Immature natural killer cell (primary cell): ENCODE measurements around the gene TGFBR2. TPM values are rescaled to one million over a fixed set of nuclear protein-coding genes. Genes with fewer than 3 reads are reported as not detected.

Experiments
- DNase-seq, 3 donors: peaks; one replicate each; pipeline ENCODE4 v3.0.0; 2022; ENCODE audit warnings: mixed read lengths in 1 of 3
- H3K27ac Mint-ChIP-seq, 6 donors: one replicate each; pipeline ENCODE4 v1.8.0; 2020; ENCODE audit warnings: mixed read lengths in 6 of 6, mild to moderate bottlenecking in 5 of 6, inconsistent platforms in 4 of 6, moderate library complexity in 3 of 6
- H3K27me3 Mint-ChIP-seq, 3 donors: one replicate each; pipeline ENCODE4 v1.8.0; 2020 to 2021; ENCODE audit warnings: low read depth in 3 of 3, mild to moderate bottlenecking in 3 of 3, mixed read lengths in 3 of 3, moderate library complexity in 3 of 3, inconsistent platforms in 1 of 3
- H3K36me3 Mint-ChIP-seq, 3 donors: one replicate each; pipeline ENCODE4 v1.8.0; 2020; ENCODE audit warnings: mixed read lengths in 3 of 3, inconsistent platforms in 2 of 3, mild to moderate bottlenecking in 2 of 3
- H3K4me1 Mint-ChIP-seq, 2 donors: one replicate each; pipeline ENCODE4 v1.8.0; 2020; ENCODE audit warnings: inconsistent platforms in 2 of 2, mild to moderate bottlenecking in 2 of 2, mixed read lengths in 2 of 2, moderate library complexity in 1 of 2
- H3K4me3 Mint-ChIP-seq, 5 donors: one replicate each; pipeline ENCODE4 v1.8.0; 2020; ENCODE audit warnings: mild to moderate bottlenecking in 5 of 5, mixed read lengths in 5 of 5, inconsistent platforms in 3 of 5, moderate library complexity in 3 of 5
- H3K9me3 Mint-ChIP-seq, 6 donors: one replicate each; pipeline ENCODE4 v1.8.0; 2020; ENCODE audit warnings: mild to moderate bottlenecking in 6 of 6, mixed read lengths in 6 of 6, inconsistent platforms in 4 of 6, moderate library complexity in 3 of 6
- polyA plus RNA-seq, 3 donors: library from polyadenylated mRNA; unstranded; fragments of 300-500 nt; fragmentation: Illumina TruSeq; gene quantifications; one replicate each; pipeline ENCODE4 v1.2.3, GENCODE V29; 2021

Gene TGFBR2
- polyA plus RNA-seq, 3 donors from 2014 or later, result 36.8 to 101 (median 43.6) TPM

DNA sequence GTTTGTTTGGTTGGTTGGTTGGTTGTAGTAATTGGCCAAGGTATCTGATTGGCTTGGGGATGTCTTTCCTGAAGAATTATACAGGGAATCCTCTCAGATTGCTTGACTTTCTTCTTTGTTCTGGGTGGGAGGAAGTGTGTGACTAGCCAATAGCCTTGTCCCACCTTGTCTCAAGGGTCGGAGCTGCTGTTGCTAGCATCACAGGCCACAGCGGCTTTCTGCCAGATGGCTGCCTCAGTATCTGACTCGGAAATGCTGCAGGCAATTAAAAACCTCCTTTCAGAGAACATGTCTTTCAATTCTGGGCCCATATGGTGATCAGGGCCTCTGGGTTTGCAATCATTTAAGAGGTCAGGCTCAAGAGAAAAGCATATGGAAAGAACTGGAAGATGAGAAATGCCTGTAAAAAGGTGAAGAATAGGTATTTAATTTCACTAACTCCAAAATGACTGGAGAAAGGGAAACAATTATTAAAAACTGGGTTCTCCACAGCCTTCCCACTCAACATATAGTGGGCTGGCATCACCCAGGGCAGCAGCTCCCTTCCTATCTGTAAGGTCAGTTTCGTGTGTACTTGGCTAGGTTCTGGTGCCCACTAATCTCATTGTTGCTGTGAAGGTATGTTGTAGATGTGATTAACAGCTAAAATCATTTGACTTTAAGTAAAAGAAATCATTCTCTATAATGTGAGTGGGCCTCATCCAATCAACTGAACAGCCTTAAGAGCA lies 32.4 kb downstream of the TGFBR2 start:
- Mint-ChIP-seq H3K4me3 (peak overlapping the region in 3 of 5 donors; percentile 9 to 68 (median 21)), H3K9me3 (no peaks in the 10 kb centered on the region), H3K27me3 (peaks cover 0 to 3% (median 2%) of the 10 kb centered on the region in 3 donors), H3K4me1 (peaks cover 99 to 100% of the 10 kb centered on the region in 2 donors), H3K27ac (peak overlapping the region; percentile 43 to 100 (median 94)), H3K36me3 (peaks cover 0 to 12% (median 8%) of the 10 kb centered on the region in 3 donors)
- no peak for DNase-seq

DNA sequence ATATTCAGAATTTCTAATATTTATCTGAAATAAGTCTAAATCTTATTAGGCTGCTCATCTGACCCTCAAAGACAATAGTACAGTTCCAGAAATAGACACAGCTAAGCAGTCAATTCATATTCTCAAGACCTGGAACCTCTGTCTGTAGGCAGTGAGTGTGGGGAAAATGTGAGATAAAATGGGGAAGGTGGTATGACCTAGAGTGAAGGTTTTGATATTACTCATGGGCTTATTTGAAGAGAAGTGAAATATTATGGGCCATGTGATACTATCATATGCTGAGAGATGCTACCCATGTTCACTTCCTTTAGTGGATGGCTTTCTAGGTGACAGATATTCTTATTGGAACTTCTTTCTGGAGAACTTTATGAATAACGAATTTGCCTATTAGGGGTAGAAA lies 33.5 kb downstream of the TGFBR2 start:
- H3K27me3 Mint-ChIP-seq, result peaks cover 2 to 7% (median 7%) of the 10 kb centered on the region in 3 donors
- peak overlapping the region; percentile 43 to 100 (median 94) for H3K27ac Mint-ChIP-seq
- peak; percentile 41 to 48 (median 44) for DNase-seq
- H3K4me3 Mint-ChIP-seq, result peak overlapping the region; percentile 1 to 80 (median 51)
- peaks cover 99 to 100% of the 10 kb centered on the region in 2 donors for H3K4me1 Mint-ChIP-seq
- peaks cover 0 to 8% (median 8%) of the 10 kb centered on the region in 3 donors for H3K36me3 Mint-ChIP-seq
- H3K9me3 Mint-ChIP-seq, result no peaks in the 10 kb centered on the region

DNA sequence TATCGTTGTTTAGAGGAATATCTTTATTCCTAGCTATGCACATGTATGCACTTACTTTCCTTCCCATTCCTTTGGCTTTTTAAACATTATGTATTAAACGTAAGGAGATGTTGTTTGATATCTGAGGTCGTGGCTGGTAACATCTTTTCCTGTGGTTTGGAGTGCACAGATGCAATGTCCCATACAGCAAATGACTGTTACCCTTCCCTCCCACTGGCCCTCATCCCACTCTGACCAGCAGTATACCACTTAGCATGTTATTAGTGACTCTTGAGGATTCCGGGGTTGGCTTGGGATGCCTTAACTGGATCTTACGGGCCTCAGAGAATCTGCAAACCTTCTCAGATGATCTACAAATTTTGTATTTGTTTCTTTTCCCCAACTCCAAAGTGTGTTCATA lies 34.5 kb downstream of the TGFBR2 start:
- Mint-ChIP-seq H3K27ac (peak overlapping the region; percentile 92 to 100 (median 98)), H3K9me3 (no peaks in the 10 kb centered on the region), H3K27me3 (peaks cover 2 to 7% (median 5%) of the 10 kb centered on the region in 3 donors), H3K36me3 (peaks cover 2 to 11% (median 9%) of the 10 kb centered on the region in 3 donors), H3K4me1 (peaks cover 99 to 100% of the 10 kb centered on the region in 2 donors), H3K4me3 (peak overlapping the region; percentile 57 to 80 (median 68))
- no peak for DNase-seq

DNA sequence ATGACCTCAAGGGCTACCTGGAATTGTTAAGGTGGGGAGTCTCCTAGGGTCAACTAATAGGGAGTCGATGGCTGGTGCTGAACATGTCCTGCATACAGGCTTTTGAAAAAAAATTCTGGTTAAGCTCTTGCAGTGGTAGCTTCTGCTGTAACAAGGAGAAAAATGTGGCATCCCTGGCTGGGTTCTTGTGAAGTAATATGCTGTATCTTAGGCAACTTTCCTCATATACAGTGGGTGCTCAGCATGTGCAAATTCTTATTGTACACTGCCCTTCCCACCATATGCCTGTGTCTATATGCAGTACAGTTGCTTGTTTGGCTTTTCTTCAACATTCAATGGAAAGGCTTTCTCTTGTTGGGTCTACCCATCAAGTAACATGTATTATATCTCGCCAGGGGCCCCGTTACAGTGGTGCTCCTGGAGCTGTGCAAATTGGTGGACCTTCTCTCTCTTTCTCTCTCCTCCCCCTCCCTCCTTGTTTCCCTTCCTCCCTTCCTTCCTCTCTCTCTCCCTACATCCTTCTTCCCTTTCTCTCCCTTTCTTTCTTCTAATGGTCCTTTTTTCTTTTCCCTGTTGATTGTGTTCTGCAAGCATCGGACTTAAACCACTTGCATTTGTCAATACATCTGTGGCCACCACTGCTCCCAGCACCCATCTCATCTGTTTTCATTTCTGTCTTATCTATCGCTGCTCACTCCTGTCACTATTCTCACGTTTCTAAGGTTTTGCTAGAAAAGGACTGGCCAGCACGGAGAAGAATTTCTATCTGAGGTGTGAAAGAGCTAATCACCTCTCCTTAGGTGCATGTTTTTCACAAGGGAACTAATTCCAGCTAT lies 35.2 kb downstream of the TGFBR2 start:
- Mint-ChIP-seq H3K36me3 (peaks cover 10 to 17% (median 14%) of the 10 kb centered on the region in 3 donors), H3K4me1 (peaks cover 99 to 100% of the 10 kb centered on the region in 2 donors), H3K9me3 (no peaks in the 10 kb centered on the region), H3K4me3 (peak overlapping the region; percentile 57 to 80 (median 68)), H3K27me3 (peaks cover 2 to 7% (median 5%) of the 10 kb centered on the region in 3 donors), H3K27ac (peak overlapping the region; percentile 92 to 100 (median 98))
- no peak for DNase-seq

DNA sequence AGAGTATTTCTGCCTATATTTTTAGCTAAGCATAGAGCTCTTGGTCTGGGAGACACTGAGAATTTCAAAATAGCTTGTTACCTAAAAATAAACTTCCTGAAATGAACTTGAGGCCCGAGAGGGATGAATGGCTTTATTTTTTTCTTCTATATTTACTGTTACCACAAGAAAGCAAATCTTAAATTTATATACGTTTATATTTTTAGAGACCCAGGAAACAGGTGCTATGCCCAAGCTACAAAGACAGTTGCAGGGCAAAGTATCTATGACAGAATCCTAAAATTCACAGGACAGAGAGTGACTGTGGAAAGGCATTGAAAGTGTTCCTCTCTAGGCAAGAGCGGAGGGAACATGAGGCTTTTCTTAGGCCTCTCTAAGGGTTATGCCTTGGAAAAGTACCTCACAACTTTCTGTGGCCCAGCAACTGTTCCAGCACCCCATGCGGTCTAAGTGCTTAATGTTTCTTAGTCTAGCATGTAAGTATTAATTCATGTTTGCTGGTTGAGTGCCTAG lies 36.5 kb downstream of the TGFBR2 start:
- no peak for DNase-seq
- peaks cover 0 to 7% (median 5%) of the 10 kb centered on the region in 3 donors for H3K27me3 Mint-ChIP-seq

DNA sequence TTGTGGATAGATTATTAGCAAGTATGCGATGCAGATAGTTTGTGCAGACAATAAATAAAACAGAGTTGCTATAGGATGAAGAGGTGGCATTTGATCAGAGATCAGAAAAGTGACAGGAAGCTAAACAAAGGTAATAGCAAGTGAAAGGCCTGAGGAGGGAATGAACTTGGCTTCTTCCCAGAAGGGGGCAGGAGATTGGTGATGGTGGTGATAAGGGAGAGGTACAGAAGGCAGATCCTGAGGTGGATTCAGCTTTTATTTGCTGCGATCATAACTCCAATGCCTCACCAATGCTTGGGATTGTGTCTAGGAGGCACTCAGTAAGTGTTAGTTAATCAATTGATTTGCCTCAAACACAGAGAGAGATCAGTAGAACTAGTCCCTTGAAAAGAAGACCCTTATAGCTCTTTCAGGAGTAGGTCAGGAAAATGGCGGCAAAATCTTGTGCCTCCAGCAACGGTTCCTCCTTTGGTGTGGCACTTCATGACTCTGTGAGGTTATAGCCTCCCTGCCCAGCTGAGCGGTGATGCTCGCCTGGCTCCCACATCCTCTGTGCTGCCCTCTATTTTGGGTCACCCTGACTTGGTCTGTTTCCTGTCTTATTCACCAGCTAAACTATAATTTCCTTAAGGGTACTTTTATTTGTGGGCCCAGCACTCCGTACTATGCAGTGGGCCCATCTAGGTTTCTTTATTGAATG lies 37.5 kb downstream of the TGFBR2 start:
- Mint-ChIP-seq H3K4me3 (peak overlapping the region; percentile 71 to 88 (median 79)), H3K27ac (peak overlapping the region; percentile 92 to 100 (median 98)), H3K9me3 (no peaks in the 10 kb centered on the region), H3K4me1 (peaks cover 99 to 100% of the 10 kb centered on the region in 2 donors), H3K27me3 (peaks cover 0 to 10% (median 5%) of the 10 kb centered on the region in 3 donors), H3K36me3 (peaks cover 13 to 23% (median 16%) of the 10 kb centered on the region in 3 donors)
- peak; percentile 77 to 81 (median 80) for DNase-seq

More for the DNA sequence above, 36.5 kb downstream of the TGFBR2 start:
- Mint-ChIP-seq H3K36me3 (peaks cover 11 to 15% (median 12%) of the 10 kb centered on the region in 3 donors), H3K4me3 (peak overlapping the region; percentile 71 to 88 (median 79)), H3K9me3 (no peaks in the 10 kb centered on the region), H3K4me1 (peaks cover 99 to 100% of the 10 kb centered on the region in 2 donors), H3K27ac (peak overlapping the region; percentile 92 to 100 (median 98))

DNA sequence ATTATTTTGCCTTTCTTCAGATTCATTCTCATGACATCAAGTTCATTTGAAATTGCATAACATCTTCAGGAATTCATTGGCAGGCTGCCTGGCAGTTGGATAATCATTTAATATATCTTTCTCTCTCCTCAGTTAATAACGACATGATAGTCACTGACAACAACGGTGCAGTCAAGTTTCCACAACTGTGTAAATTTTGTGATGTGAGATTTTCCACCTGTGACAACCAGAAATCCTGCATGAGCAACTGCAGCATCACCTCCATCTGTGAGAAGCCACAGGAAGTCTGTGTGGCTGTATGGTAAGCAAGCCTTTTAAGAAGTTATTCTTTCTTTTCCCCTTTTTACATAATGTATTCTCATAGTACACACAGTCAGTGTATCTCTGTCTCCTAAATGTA lies 38.2 kb downstream of the TGFBR2 start:
- H3K4me1 Mint-ChIP-seq, result peaks cover 98 to 100% of the 10 kb centered on the region in 2 donors
- H3K4me3 Mint-ChIP-seq, result peak overlapping the region; percentile 71 to 88 (median 79)
- H3K9me3 Mint-ChIP-seq, result no peaks in the 10 kb centered on the region
- peaks cover 0 to 10% (median 5%) of the 10 kb centered on the region in 3 donors for H3K27me3 Mint-ChIP-seq
- peak; percentile 74 to 78 (median 77) for DNase-seq
- H3K27ac Mint-ChIP-seq, result peak overlapping the region; percentile 92 to 100 (median 98)
- peaks cover 16 to 30% (median 21%) of the 10 kb centered on the region in 3 donors for H3K36me3 Mint-ChIP-seq

DNA sequence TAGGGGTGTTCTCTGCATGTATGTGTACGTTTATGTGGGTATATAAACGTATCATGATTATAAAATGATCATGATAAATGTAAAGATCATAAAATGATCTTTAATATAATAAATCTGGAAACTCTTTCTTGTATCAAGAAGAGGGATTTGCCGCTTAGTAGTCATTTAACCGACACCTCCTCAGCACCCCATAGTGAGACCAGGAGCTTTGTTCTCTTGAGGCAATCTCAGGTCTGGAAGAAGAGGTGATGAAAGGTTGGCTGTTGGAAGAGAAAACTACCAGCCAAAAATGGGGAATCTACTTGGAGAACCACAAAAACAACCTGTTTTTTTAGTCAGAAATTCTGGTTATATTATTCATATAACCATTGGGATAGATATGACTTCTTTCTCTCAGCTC lies 38.7 kb downstream of the TGFBR2 start:
- peaks cover 94 to 100% of the 10 kb centered on the region in 2 donors for H3K4me1 Mint-ChIP-seq
- peak overlapping the region; percentile 71 to 88 (median 79) for H3K4me3 Mint-ChIP-seq
- no peaks in the 10 kb centered on the region for H3K9me3 Mint-ChIP-seq
- no peak for DNase-seq
- H3K36me3 Mint-ChIP-seq, result peaks cover 19 to 34% (median 26%) of the 10 kb centered on the region in 3 donors
- peak overlapping the region; percentile 92 to 100 (median 98) for H3K27ac Mint-ChIP-seq
- H3K27me3 Mint-ChIP-seq, result peaks cover 0 to 10% (median 5%) of the 10 kb centered on the region in 3 donors

DNA sequence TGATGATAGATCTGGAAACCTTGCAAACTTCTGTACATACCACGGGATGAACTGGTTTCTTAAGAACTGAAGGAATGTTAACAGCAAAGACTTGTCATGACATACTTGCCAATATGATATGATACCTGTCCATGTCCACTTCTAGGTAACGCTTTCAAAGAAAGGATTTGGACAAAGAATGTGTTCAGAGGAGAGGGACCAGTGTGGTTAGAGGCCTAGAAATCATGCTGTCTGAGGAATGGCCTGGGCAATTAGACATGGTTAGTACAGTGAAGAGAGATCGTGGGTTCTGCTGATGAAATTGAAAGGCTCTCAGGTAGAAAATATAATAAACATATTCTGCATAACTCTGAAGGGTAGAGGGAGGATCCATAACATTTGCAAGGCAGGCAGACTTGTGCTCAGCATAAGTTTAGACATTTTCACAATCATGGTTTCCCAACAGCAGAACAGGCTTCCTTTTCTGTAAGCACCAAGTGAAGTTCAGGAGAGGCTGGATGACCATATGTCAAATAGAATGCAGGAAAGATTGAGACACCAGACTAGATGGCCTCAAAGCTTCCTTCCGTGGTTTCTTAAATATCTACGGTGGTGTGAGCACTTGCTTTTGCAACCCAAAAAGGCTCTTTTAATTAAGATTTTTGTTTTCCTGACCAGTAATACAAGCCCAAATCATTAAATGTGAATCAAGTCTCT lies 39.9 kb downstream of the TGFBR2 start:
- peaks cover 30 to 46% (median 38%) of the 10 kb centered on the region in 3 donors for H3K36me3 Mint-ChIP-seq
- no peaks in the 10 kb centered on the region for H3K9me3 Mint-ChIP-seq
- H3K27me3 Mint-ChIP-seq, result peaks cover 0 to 10% (median 5%) of the 10 kb centered on the region in 3 donors

DNA sequence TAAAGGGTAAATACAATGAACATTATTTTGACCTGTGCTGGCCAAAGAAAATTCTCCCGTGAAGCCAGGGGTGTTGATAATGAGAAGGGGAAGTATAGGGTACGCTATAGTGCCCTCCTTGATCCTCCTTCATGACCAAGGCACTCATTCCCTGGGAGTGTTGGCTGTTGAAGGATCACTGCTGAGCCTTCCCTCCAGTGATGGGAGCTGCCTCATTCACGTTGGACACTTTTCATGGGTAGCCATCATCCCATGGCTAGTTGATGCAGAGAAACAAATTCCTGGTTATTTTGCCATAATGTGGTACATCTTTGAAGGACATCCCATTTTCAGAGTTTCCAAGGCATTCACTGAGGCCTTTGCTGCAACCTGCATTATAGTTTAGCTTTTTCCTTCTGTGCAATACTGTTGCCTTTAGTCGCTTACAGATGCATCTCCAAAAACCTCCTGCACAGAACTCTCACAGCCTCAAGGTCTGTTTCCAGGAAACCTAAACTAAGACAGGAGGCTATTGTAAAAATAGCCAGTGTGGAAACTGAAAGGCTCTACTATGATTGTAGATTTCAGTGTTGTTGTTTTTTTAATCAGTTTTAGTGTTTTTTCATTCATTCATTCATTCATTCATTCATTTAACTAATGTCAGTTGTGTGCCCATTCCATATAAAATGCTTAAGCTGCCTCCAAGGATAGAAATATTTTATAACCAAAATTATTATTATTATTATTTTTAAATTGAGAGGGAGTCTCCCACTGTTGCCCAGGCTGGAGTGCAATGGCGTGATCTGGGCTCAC lies 40.8 kb downstream of the TGFBR2 start:
- H3K9me3 Mint-ChIP-seq, result no peaks in the 10 kb centered on the region
- peaks cover 0 to 10% (median 5%) of the 10 kb centered on the region in 3 donors for H3K27me3 Mint-ChIP-seq
- H3K36me3 Mint-ChIP-seq, result peaks cover 37 to 54% (median 44%) of the 10 kb centered on the region in 3 donors
- peak overlapping the region; percentile 92 to 100 (median 98) for H3K27ac Mint-ChIP-seq
- no peak for DNase-seq
- H3K4me3 Mint-ChIP-seq, result peak overlapping the region; percentile 41 to 87 (median 79)
- peaks cover 81 to 100% of the 10 kb centered on the region in 2 donors for H3K4me1 Mint-ChIP-seq

More for the DNA sequence above, 39.9 kb downstream of the TGFBR2 start:
- H3K27ac Mint-ChIP-seq, result peak overlapping the region; percentile 92 to 100 (median 98)
- peaks cover 87 to 100% of the 10 kb centered on the region in 2 donors for H3K4me1 Mint-ChIP-seq
- DNase-seq, result no peak
- peak overlapping the region; percentile 41 to 87 (median 79) for H3K4me3 Mint-ChIP-seq

DNA sequence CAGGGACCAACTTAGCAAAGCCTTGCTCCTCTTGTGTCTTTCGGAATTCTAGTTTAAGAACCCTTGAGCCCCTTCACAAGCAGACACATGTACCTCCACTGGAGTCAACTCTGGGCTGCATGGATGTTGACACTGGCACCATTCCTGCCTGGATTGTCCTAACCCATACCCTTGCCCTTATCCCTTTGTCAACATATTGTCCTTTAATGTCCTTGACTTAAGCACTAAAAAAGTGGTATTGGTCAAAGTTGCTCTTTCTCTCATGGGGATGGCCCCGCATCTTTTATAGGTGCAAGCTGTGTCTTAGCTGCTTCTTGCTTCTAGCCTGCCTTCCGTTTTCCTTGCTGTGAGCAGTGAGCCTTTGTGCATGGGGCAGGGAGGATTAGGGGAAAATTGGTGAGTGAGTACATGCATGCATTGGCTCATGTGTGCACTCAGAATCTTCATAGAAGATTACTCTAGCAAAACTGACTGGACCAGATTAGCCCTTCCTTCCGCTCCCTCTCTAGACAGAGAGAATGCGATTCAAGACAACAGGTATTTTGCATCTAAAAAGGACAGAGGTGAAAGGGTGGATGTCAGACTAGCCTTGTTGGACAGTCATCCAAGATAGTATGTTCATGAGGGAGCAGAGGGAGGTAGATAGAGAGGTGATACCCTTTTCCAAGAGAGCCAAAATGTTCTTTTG lies 42.4 kb downstream of the TGFBR2 start:
- DNase-seq, result no peak
- no peaks in the 10 kb centered on the region for H3K9me3 Mint-ChIP-seq
- peak overlapping the region; percentile 24 to 98 (median 84) for H3K27ac Mint-ChIP-seq
- peaks cover 79 to 97% of the 10 kb centered on the region in 2 donors for H3K4me1 Mint-ChIP-seq
- H3K36me3 Mint-ChIP-seq, result peaks cover 41 to 63% (median 44%) of the 10 kb centered on the region in 3 donors
- peaks cover 0 to 10% (median 4%) of the 10 kb centered on the region in 3 donors for H3K27me3 Mint-ChIP-seq
- peak overlapping the region in 3 of 5 donors; percentile 22 to 49 (median 28) for H3K4me3 Mint-ChIP-seq
